ENCODE measurements around the gene TPTE2. TPM values are rescaled to one million over a fixed set of nuclear protein-coding genes. Genes with fewer than 3 reads are reported as not detected.
A peak's percentile ranks its signal among the peaks of the same experiment; 100 is the strongest.
"Not testable (repeated sequence)": the region's sequence is repeated elsewhere in the genome, so short reads cannot be mapped to it uniquely, and the experiment has no call there.

TPTE2 gene
- total and polyA plus RNA-seq, 10 of the 15 experiments (the other 5 are each of a cell fraction or from before 2014, with no cell fraction given) = 0.31 to 1.9 (median 1.2) TPM

DNA sequence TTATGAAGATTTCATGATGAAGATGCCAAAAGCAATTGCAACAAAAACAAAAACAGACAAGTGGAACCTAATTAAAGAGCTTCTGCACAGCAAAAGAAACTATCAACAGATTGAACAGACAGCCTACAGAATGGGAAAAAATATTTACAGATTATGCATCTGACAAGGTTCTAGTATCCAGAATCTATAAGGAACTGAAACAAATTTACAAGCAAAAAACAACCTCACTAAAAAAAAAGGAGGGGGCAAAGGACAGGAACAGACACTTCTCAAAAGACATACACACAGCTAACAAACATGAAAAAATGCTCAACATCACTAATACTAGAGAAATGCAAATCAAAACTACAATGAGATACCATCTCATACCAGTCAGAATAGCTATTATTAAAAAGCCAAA is 35.7 kb downstream of the TPTE2 start:
- CTCF ChIA-PET; H3K4me1 ChIP-seq (ENCODE audit: control insufficient read depth, insufficient read depth, low read length); H3K27ac ChIP-seq (ENCODE audit: control insufficient read depth, insufficient read depth); RAD21 ChIA-PET (ENCODE audit: unreplicated experiment); BruUV-seq (replicated peaks); POLR2A ChIA-PET; DNase-seq (ENCODE audit: low read depth, low spot score); H2AFZ ChIP-seq (ENCODE audit: control insufficient read depth, low read depth, low read length); H3K9ac ChIP-seq (ENCODE audit: control insufficient read depth, insufficient read depth, low read length); H4K20me1 ChIP-seq (ENCODE audit: control insufficient read depth, insufficient read depth); H3K9me3 ChIP-seq (replicated peaks; ENCODE audit: control insufficient read depth, insufficient read depth, low read length); SMC1A ChIA-PET (ENCODE audit: uncharacterized antibody, unreplicated experiment); H3K36me3 ChIP-seq (ENCODE audit: control insufficient read depth in 2 of 2, insufficient read depth in 2 of 2, low read length in 1 of 2); in situ Hi-C loops (cut with MboI); intact Hi-C loops (cut with micrococcal nuclease; ENCODE audit: unreplicated experiment); H3K27me3 ChIP-seq (replicated peaks in 1 of 2; ENCODE audit: control insufficient read depth in 2 of 2, insufficient read depth in 2 of 2, low read length in 1 of 2); H3K79me2 ChIP-seq (ENCODE audit: control insufficient read depth, insufficient read depth, low read length); H3K4me3 ChIP-seq: not testable (repeated sequence)
- peak; percentile 32; the same call in 1 of the 2 replicates for TF ChIP-seq SPI1 (IDR thresholded peaks at IDR 0.05; ENCODE audit: borderline replicate concordance, insufficient read depth, low read depth, low read length)
- peak; percentile 72 for ATAC-seq
- H3K4me2 ChIP-seq (ENCODE audit: control insufficient read depth, insufficient read depth) = 0 out of 2 replicates have a peak overlapping the region, but pooled peaks have one; percentile 7
- FAIRE-seq = peak; percentile 7

DNA sequence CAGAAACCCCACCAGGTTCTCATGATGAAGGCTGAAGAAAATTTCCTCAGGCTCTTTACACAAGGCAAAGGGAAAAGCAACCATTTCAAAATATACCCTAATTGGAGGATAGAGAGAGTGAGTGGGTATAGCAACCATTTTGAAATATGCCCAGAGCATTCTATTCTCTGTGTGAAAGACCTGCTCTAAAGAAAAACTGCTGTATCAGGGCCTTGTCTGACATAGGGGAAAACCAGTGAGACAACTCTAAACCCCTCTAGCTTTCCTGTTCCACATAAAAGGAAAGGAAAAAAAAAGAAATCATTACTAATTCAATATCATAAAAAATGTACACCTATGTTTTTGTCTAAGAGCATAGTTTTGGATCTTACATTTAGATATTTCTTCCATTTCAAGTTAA is 42.3 kb downstream of the TPTE2 start:
- ChIA-PET POLR2A (no interaction called here), RAD21 (ENCODE audit: unreplicated experiment) (no interaction called here)
- peak; percentile 82 for ATAC-seq

DNA sequence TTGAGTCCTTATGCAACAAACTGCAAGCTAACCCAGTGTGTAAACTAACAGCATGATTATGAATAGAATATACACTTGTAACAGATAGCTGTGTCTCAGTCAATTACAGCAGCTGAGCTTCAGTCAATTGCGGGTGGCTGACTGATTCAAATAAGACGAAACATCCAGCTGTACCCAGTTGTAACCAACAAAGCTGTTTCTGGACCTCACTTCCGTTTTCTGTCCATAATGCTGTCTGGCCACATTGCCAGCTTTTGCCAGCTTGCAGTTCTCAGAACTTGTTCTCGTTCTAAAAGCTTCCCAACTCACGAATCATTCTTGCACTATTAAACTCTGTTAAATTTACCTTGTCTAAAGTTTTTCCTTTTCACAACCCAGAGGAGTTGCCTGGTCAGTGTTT is 53.7 kb downstream of the TPTE2 start:
- H2AFZ ChIP-seq (ENCODE audit: control insufficient read depth, low read depth, low read length); POLR2A ChIA-PET; ATAC-seq; H3K9ac ChIP-seq (ENCODE audit: control insufficient read depth, insufficient read depth, low read length); H3K27me3 ChIP-seq (replicated peaks in 1 of 2; ENCODE audit: control insufficient read depth in 2 of 2, insufficient read depth in 2 of 2, low read length in 1 of 2); in situ Hi-C loops (cut with MboI); CTCF ChIA-PET; H3K27ac ChIP-seq (ENCODE audit: control insufficient read depth, insufficient read depth); H3K9me3 ChIP-seq (replicated peaks; ENCODE audit: control insufficient read depth, insufficient read depth, low read length); BruUV-seq (replicated peaks); H3K4me1 ChIP-seq (ENCODE audit: control insufficient read depth, insufficient read depth, low read length); FAIRE-seq; H4K20me1 ChIP-seq (ENCODE audit: control insufficient read depth, insufficient read depth); DNase-seq (ENCODE audit: low read depth, low spot score); intact Hi-C loops (cut with micrococcal nuclease; ENCODE audit: unreplicated experiment); SMC1A ChIA-PET (ENCODE audit: uncharacterized antibody, unreplicated experiment); H3K36me3 ChIP-seq (ENCODE audit: control insufficient read depth in 2 of 2, insufficient read depth in 2 of 2, low read length in 1 of 2); H3K4me2 ChIP-seq (ENCODE audit: control insufficient read depth, insufficient read depth); H3K79me2 ChIP-seq (ENCODE audit: control insufficient read depth, insufficient read depth, low read length); H3K4me3 ChIP-seq; RAD21 ChIA-PET (ENCODE audit: unreplicated experiment): not testable (repeated sequence)
- 37% methylated on average over 5 of the region's 5 CpGs for WGBS (ENCODE audit: insufficient coverage, insufficient replicate concordance, low lambda C conversion rate, missing lambda C conversion rate)

More for the DNA sequence above, 42.3 kb downstream of the TPTE2 start:
- no peak for FAIRE-seq
- no peak for DNase-seq (ENCODE audit: low read depth, low spot score)
- H3K79me2 ChIP-seq (ENCODE audit: control insufficient read depth, insufficient read depth, low read length) = no peaks in the 10 kb centered on the region
- no peak overlapping the region for H3K4me3 ChIP-seq
- H2AFZ ChIP-seq (ENCODE audit: control insufficient read depth, low read depth, low read length) = no peak overlapping the region
- ChIA-PET CTCF (interaction anchor here (0.8 kb wide), 1 partner anchor 68 kb away, joined by 3 read pairs; no protein-coding TSS in a partner anchor), SMC1A (ENCODE audit: uncharacterized antibody, unreplicated experiment) (interaction anchor here (1.1 kb wide), 1 partner anchor 47 kb away, joined by 3 read pairs; no protein-coding TSS in a partner anchor)
- TF ChIP-seq PAX5 (IDR thresholded peaks at IDR 0.05; ENCODE audit: borderline replicate concordance, low read depth, low read length) (no peak), JUNB (IDR thresholded peaks at IDR 0.05) (no peak)
- TF ChIP-seq, protein P1, sequence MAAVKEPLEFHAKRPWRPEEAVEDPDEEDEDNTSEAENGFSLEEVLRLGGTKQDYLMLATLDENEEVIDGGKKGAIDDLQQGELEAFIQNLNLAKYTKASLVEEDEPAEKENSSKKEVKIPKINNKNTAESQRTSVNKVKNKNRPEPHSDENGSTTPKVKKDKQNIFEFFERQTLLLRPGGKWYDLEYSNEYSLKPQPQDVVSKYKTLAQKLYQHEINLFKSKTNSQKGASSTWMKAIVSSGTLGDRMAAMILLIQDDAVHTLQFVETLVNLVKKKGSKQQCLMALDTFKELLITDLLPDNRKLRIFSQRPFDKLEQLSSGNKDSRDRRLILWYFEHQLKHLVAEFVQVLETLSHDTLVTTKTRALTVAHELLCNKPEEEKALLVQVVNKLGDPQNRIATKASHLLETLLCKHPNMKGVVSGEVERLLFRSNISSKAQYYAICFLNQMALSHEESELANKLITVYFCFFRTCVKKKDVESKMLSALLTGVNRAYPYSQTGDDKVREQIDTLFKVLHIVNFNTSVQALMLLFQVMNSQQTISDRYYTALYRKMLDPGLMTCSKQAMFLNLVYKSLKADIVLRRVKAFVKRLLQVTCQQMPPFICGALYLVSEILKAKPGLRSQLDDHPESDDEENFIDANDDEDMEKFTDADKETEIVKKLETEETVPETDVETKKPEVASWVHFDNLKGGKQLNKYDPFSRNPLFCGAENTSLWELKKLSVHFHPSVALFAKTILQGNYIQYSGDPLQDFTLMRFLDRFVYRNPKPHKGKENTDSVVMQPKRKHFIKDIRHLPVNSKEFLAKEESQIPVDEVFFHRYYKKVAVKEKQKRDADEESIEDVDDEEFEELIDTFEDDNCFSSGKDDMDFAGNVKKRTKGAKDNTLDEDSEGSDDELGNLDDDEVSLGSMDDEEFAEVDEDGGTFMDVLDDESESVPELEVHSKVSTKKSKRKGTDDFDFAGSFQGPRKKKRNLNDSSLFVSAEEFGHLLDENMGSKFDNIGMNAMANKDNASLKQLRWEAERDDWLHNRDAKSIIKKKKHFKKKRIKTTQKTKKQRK (IDR thresholded peaks at IDR 0.05; ENCODE audit: low read depth, low read length) = no peak
- H3K9me3 ChIP-seq (replicated peaks; ENCODE audit: control insufficient read depth, insufficient read depth, low read length) = no peaks in the 10 kb centered on the region
- H3K4me1 ChIP-seq (ENCODE audit: control insufficient read depth, insufficient read depth, low read length) = no peaks in the 10 kb centered on the region
- no peaks in the 10 kb centered on the region for H4K20me1 ChIP-seq (ENCODE audit: control insufficient read depth, insufficient read depth)
- no peak overlapping the region for H3K27ac ChIP-seq (ENCODE audit: control insufficient read depth, insufficient read depth)
- no peaks in the 10 kb centered on the region for H3K27me3 ChIP-seq (replicated peaks in 1 of 2; ENCODE audit: control insufficient read depth in 2 of 2, insufficient read depth in 2 of 2, low read length in 1 of 2)
- BruUV-seq (replicated peaks) = no TSS peak
- intact Hi-C loops (cut with micrococcal nuclease; ENCODE audit: unreplicated experiment) (no loop called here), in situ Hi-C loops (cut with MboI) (no loop called here)
- no peak overlapping the region; the same call in none of the 2 replicates for H3K4me2 ChIP-seq (ENCODE audit: control insufficient read depth, insufficient read depth)
- H3K36me3 ChIP-seq (ENCODE audit: control insufficient read depth in 2 of 2, insufficient read depth in 2 of 2, low read length in 1 of 2) = no peaks in the 10 kb centered on the region
- H3K9ac ChIP-seq (ENCODE audit: control insufficient read depth, insufficient read depth, low read length) = no peak overlapping the region
